Right ventricle myocardium inferior (tissue), 1 donor: ENCODE data around the gene ARHGEF2. TPM values are rescaled to one million over a fixed set of nuclear protein-coding genes. Genes with fewer than 3 reads are reported as not detected.
A peak's percentile ranks its signal among the peaks of the same experiment; 100 is the strongest.

Experiments
- ATAC-seq: fragments of 200-7000 bp; cut with Tn5 transposase; one replicate; pipeline ENCODE4 v1.9.1; 2020; ENCODE audit warnings: mild to moderate bottlenecking, moderate library complexity
- DNase-seq: peaks from one replicate; pipeline ENCODE4 v3.0.0; 2021; ENCODE audit errors: missing footprints
- intact Hi-C: fragments of 100-400 bp; cut with DNase I; formaldehyde crosslinking; loops from one replicate; pipeline ENCODE4 v1.11.0; 2022
- total RNA-seq: library from RNA; stranded (reverse); fragmentation: NEBNext Ultra II Directional; extraction: Animal tissue kit (Norgen Biotek cat#: 25700); gene quantifications from one replicate; pipeline ENCODE4 v1.2.1, GENCODE V29; 2021
- donor health status: DM: no; HTN: yes; CAD: no; lungs with severe emphysema.

Gene ARHGEF2
- total RNA-seq, 1 donor from 2014 or later: 61.8 TPM

DNA sequence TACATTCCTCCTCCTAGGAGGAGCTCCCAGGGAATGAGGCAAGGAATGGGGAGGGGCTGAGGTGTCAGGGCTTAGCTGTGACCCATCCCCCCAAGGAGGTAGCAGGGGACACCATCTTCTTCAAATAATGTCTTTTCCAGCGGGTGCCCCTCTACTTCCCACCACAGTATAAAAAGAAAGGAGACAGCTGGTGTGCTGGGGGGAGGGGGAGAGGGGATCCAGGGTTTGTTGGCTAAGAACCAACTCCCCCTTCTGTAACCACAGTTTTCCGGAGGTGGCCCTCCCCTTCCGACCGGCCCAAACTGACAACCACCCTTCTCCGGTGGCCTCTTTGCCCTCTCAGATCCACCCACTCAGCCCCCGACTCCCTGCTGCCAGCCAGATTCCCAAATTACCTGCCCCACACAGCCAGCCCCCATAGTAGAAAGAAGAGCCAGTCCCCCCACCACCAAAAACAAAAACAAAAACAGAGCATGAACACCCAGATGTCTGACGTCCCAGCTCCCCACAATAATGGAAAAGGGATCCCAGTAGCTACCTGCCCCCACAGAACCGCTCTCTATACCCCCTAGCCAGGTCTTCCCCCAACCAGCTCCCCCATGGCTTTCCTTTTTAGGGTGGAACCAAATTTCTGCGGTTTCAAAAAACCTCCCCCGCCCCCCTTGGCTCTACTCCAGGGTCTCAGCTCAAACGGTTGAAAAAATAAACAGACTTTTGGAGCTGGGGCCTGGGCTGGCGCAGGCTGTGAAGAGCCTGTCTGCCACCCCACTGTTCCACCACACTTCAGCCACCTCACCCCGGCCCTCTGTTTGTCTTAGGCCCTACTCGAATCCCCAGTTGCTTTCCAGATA lies 2.1 kb downstream of the ARHGEF2 start:
- no peak for ATAC-seq
- DNase-seq: no peak
- intact Hi-C loops: loop anchor here (5.0 kb wide), 1 partner anchor 34 kb away; the partner anchor contains the start of gene RXFP4

- no peak for ATAC-seq
- intact Hi-C loops: loop anchor here (5.0 kb wide), 1 partner anchor 33 kb away; the partner anchor contains the start of gene RXFP4
- DNase-seq: no peak
These were observed 2.8 kb downstream of the ARHGEF2 start for GRCh38 chr1:155975375-155976061.

- no peak for DNase-seq
- intact Hi-C loops: loop anchor here (5.0 kb wide), 1 partner anchor 32 kb away; the partner anchor contains the start of gene RXFP4
- ATAC-seq: no peak
These were observed 3.9 kb downstream of the ARHGEF2 start for GRCh38 chr1:155974208-155975115.

GRCh38 chr1:155973723-155974122 lies 4.6 kb downstream of the ARHGEF2 start:
- DNase-seq (no peak), ATAC-seq (no peak)
- intact Hi-C loops: no loop called here

DNA sequence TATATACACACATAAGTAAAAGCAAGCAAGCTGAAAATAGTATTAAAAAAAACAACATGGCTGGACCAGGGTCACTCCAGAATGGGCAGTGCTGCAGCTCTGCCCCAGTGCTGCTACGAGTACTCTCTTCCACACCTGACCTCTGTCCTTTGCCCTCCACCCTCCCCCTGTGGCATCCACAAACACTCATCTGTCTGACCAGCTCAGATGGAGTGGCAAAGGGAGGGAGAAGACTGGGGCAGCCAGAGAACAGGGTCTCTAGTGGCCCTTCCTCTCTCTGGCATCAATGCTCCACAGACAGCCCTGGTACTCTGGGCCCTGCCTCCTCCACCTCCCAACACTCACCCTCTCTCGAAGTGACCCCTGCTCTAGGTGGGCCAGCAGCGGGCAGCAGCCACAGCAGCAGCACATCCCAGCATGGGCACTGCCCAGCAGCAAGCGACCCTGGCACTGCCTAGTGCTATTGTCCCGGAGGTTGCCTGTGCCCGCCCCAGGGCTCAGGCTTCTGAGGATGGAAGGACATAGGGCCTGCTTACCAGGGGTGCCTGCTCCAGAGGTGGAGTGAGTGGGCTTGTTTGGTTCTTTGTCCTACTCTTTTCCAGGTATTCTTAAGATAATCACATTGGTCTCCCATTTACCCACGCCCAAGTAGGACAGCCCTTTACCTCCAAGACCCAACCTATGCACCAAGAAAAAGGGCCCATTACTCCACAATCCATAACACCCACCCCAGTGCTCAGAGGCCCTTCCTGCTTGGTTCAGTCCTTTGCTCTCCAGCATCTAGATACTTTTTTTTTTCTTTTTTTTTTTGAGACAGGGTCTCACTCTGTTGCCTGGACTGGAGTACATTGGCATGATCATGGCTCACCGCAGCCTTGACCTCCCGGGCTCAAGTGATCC lies 6.2 kb downstream of the ARHGEF2 start:
- intact Hi-C loops: no loop called here
- DNase-seq (no peak), ATAC-seq (no peak)

DNA sequence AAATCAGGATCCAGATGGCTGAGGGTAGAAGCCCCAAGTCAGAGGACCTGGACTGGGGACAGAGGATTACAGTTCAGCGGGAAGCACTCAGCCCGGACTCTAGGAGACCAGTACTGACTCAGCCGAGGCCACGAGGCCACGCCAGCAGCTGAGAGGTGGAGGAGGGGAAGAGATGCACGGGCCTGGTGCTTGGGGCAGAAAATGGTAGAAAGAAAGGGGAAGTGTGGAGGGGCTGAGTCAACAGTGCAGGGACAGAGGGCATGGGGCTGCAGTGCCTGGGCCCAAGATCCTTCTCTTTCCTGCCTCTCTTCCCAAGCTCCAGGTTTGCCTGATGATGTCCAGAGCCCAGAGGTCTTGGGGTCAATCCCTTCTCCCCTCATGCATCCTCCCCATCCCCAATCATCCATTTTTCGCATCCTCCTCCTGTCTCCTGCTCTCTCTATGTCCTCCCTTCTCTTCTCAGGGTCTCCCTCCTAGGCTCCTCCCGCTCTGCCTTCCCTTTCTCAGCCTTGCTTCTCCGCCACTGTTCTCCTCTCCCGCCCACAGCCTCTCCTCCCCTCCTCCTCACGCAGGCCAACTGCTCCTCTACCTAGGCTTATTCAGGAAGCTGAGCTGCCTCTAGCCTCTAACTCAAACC lies 7.7 kb downstream of the ARHGEF2 start:
- DNase-seq: peak; percentile 92
- ATAC-seq: peak; percentile 74
- intact Hi-C loops: no loop called here

DNA sequence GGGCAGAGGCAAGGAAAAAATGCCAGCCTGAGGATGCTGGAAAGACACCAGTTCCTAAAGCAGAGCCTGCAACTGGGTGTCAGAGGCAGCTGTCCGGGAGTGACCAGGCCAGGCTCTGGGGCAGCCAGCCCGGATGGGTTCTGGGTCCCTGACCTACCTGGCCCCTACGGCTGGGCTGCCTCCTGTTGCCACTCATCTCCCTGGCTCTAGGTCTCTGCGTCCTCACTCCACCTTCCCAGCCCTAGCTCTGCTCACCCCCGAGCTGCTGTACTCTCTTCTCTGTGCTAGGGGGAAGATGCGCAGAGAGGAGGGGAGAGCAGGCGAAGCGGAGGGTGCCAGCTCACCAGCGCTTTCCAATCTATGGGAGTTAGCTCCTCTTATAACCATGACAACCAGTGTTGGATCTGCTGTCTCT lies 9.0 kb downstream of the ARHGEF2 start:
- no peak for ATAC-seq
- DNase-seq: peak; percentile 53
- intact Hi-C loops: no loop called here

- DNase-seq (peak; percentile 66), ATAC-seq (peak; percentile 24)
- intact Hi-C loops: no loop called here
These were observed 9.7 kb downstream of the ARHGEF2 start for GRCh38 chr1:155968670-155969069.

- DNase-seq (no peak), ATAC-seq (no peak)
- intact Hi-C loops: no loop called here
These were observed 10.3 kb downstream of the ARHGEF2 start for GRCh38 chr1:155968051-155968400.

DNA sequence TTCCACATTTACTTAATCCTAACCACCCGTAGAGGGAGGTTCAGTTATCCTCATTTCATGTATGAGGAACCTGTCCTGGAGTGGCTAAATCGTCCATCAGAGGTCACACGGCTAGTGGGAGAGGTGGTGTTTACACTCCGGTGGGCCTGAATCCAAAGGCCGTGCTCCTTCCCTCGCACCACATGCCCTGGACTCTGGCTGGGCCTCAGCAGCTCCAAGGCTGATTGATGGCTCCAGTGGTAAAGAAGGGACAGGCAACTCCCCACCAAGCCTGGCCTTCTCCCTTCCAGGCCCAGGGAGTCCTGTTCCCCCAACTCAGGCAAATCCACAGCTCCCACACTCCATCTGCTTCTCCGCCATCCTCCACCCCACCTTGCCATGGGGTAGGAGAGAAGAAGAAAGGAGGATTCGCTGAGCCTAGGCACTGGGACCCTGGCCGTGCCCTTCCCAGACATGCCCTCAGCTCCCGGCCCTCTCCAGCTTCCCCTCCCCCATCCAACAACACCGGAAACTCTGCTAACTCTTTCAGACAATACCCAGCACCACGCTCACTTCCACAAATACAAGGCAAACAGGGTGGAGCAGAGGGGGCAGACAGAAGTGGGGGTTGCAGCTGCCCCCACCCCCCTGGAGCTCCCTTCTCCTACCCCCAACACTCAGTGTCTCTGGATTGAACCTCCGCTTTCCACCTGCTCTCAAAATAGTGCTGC lies 10.9 kb downstream of the ARHGEF2 start:
- intact Hi-C loops: no loop called here
- DNase-seq (no peak), ATAC-seq (peak; percentile 26)

GRCh38 chr1:155966750-155967149 lies 11.6 kb downstream of the ARHGEF2 start:
- intact Hi-C loops: no loop called here
- ATAC-seq (peak; percentile 17), DNase-seq (no peak)

- ATAC-seq (no peak), DNase-seq (no peak)
- intact Hi-C loops: no loop called here
These were observed 12.2 kb downstream of the ARHGEF2 start for GRCh38 chr1:155966135-155966534.

DNA sequence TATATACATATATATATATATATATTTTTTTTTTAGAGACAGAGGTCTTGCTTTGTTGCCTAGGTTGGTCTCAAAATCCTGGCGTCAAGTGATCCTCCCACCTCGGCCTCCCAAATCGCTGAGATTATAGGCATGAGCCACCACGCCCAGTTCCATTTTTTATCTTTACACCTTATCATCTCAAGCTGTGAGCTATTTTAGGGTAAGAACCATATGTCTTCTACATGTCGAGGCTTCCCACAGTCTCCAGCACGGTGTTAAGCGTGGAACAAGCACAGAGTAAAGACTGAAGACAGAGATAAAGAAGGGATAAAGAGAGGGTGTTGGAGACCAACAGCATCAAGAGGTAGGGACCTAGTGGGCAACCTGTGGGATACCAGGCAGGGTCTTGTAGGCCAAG lies 14.2 kb downstream of the ARHGEF2 start:
- intact Hi-C loops: no loop called here
- ATAC-seq: no peak
- no peak for DNase-seq

DNA sequence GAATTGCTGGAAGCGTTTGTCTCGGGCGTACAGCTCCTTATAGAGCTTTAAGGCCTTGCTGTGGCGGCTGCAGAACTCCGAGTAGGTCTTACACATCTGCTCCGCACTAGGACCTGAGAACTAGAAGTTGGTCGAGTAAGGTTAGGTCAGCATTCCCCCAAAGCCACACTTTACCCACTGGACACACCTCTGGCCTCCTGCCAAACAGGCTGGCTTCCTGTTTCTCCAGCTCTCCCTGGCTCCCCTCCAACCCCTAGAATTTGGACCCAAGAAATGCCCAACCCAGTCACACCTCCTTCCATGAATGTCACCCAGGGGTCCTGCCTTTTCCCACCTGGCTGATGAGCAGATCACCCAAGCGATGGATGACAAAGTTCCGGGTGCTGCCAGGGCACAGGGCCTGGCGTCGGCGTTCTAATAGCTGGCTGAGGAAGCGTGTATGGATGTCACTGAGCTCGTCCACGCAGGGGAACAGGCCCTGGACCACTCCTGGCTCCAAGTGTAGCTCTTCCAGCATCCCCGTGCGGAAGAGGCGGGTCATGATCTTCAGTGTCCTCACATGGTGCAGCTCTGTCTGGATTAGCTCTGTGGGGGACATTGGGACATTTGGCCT lies 15.6 kb downstream of the ARHGEF2 start:
- ATAC-seq (no peak), DNase-seq (peak; percentile 76)
- intact Hi-C loops: loop anchor here (2.0 kb wide), 2 partner anchors 16 to 22 kb away; partner anchors contain the start of genes ARHGEF2 and RXFP4

DNA sequence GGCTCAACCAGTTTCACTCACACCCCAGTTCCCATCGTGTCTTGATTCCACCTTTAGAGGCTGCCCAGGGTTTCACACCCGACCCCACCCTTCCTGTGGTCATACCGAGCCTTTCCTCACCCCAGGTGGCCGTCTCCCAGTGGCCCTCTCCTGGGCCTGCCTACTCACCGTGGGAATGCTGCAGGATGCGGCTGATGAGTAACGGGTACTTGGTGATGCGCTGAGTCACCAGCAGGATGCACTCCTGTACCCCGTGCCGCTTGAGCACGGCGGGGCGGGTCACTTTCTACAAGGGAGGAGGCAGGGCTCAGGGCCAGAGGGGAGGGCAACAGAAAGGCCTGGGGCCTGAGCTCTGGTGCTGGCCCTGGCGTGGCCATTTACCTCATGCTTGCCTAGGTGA lies 16.4 kb downstream of the ARHGEF2 start:
- intact Hi-C loops: loop anchor here (2.0 kb wide), 2 partner anchors 17 to 21 kb away; partner anchors contain the start of genes ARHGEF2 and RXFP4
- peak; percentile 39 for ATAC-seq
- peak; percentile 83 for DNase-seq

- ATAC-seq (no peak), DNase-seq (no peak)
- intact Hi-C loops: no loop called here
These were observed 18.1 kb downstream of the ARHGEF2 start for GRCh38 chr1:155960081-155960745.
